Stimulated activated CD8-positive, alpha-beta memory T cell treated with anti-CD3 and anti-CD28 coated beads, Interleukin-15, amount 100 ng/mL, for 24 hours (primary cell): ENCODE data around the gene SELENOO.

Experiments used
- DNase-seq: peaks from one replicate; pipeline ENCODE4 v3.0.0-alpha.2; 2020; ENCODE audit warnings: low read depth

The SELENOO gene

GRCh38 chr22:50171965-50172421, 28.8 kb upstream of the SELENOO start:
- no peak for DNase-seq

GRCh38 chr22:50173311-50173982, 27.4 kb upstream of the SELENOO start:
- DNase-seq: no peak

GRCh38 chr22:50173983-50174355, 26.8 kb upstream of the SELENOO start:
- no peak for DNase-seq

GRCh38 chr22:50174382-50175190, 26.2 kb upstream of the SELENOO start:
- DNase-seq: no peak

- no peak for DNase-seq
Measured at GRCh38 chr22:50175191-50175461, 25.7 kb upstream of the SELENOO start.

GRCh38 chr22:50175921-50176849, 24.6 kb upstream of the SELENOO start:
- DNase-seq: no peak

- DNase-seq: no peak
Measured at GRCh38 chr22:50176850-50177536, 23.8 kb upstream of the SELENOO start.

- no peak for DNase-seq
Measured at GRCh38 chr22:50177537-50178470, 23.0 kb upstream of the SELENOO start.

GRCh38 chr22:50178471-50178864, 22.3 kb upstream of the SELENOO start:
- DNase-seq: no peak

- no peak for DNase-seq
Measured at GRCh38 chr22:50178871-50179869, 21.6 kb upstream of the SELENOO start.

GRCh38 chr22:50179937-50180726, 20.7 kb upstream of the SELENOO start:
- no peak for DNase-seq

- no peak for DNase-seq
Measured at GRCh38 chr22:50180727-50181521, 19.9 kb upstream of the SELENOO start.

- no peak for DNase-seq
Measured at GRCh38 chr22:50182176-50183081, 18.4 kb upstream of the SELENOO start.

- DNase-seq: no peak
Measured at GRCh38 chr22:50183141-50183971, 17.5 kb upstream of the SELENOO start.

- DNase-seq: no peak
Measured at GRCh38 chr22:50184004-50184901, 16.6 kb upstream of the SELENOO start.
